ENCODE data around the gene UCHL3. TPM values are rescaled to one million over a fixed set of nuclear protein-coding genes. Genes with fewer than 3 reads are reported as not detected.

The UCHL3 gene
- total and polyA plus RNA-seq, 9 of the 15 experiments (the other 6 are each of a cell fraction or from before 2014, with no cell fraction given) = 42.2 to 112 (median 85.4) TPM

DNA sequence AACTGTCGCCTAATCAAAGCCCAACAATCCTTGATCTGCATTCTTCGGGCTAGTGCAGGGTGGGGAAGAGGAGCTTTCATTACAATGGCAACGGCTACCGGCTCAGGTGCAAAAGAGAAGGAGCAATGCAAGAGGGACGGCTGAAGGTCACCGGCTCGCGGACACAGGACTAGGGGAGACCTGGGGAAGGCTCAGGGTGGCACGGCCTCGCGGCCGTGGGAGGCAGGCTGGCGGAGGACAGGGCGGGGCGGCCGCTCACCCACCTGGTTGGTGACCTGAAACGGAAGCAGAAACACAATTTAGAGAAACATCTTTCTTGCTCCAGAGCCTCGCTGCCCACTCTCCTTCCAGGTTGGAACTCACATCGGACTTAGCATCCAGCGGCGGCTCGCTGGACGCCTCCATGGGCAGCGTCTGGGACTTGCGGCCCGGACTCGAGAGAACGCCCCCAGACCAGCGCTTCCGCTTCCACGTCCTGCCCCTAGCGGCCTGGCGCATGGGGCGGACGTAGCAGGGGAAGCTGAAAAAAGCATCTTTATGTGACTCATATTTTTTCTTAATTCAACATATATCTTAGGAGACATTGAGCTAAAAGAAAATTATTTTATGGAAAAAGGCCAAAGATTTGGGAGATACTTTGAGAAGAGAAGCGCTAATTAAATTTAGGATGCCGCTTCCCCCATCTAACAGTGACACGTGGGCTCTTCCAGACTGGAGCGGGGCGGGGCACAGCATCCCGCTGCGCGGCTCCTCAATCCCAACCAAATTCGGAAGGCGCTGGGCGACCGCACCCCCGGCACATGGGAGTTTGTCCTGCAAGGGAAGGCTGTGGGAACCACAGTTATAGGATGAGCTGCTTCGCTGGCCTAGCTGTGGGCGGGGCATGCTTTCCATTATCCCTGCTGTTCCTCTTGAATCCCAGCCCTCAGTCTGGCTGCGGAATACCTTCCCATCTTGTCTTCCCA lies 11.9 kb upstream of the UCHL3 start, which contains the start of gene COMMD6 (continued):
- TF ChIP-seq, protein P1, sequence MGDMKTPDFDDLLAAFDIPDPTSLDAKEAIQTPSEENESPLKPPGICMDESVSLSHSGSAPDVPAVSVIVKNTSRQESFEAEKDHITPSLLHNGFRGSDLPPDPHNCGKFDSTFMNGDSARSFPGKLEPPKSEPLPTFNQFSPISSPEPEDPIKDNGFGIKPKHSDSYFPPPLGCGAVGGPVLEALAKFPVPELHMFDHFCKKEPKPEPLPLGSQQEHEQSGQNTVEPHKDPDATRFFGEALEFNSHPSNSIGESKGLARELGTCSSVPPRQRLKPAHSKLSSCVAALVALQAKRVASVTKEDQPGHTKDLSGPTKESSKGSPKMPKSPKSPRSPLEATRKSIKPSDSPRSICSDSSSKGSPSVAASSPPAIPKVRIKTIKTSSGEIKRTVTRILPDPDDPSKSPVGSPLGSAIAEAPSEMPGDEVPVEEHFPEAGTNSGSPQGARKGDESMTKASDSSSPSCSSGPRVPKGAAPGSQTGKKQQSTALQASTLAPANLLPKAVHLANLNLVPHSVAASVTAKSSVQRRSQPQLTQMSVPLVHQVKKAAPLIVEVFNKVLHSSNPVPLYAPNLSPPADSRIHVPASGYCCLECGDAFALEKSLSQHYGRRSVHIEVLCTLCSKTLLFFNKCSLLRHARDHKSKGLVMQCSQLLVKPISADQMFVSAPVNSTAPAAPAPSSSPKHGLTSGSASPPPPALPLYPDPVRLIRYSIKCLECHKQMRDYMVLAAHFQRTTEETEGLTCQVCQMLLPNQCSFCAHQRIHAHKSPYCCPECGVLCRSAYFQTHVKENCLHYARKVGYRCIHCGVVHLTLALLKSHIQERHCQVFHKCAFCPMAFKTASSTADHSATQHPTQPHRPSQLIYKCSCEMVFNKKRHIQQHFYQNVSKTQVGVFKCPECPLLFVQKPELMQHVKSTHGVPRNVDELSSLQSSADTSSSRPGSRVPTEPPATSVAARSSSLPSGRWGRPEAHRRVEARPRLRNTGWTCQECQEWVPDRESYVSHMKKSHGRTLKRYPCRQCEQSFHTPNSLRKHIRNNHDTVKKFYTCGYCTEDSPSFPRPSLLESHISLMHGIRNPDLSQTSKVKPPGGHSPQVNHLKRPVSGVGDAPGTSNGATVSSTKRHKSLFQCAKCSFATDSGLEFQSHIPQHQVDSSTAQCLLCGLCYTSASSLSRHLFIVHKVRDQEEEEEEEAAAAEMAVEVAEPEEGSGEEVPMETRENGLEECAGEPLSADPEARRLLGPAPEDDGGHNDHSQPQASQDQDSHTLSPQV (IDR thresholded peaks at IDR 0.05) = no peak
- TF ChIP-seq CTCF (IDR thresholded peaks at IDR 0.05 in 2 of 3, conservative IDR thresholded peaks at IDR 0.05 in 1 of 3; ENCODE audit: insufficient read depth in 2 of 3, low read depth in 1 of 3, low read length in 3 of 3) (0 out of 6 replicates have a peak, but pooled peaks of 1 of the 3 experiments have one; percentile 8), RBM22 (IDR thresholded peaks at IDR 0.05; ENCODE audit: low read depth, low read length, poor library complexity, severe bottlenecking) (no peak), EP400 (IDR thresholded peaks at IDR 0.05) (peak; percentile 71), DDX20 (tag; IDR thresholded peaks at IDR 0.05; ENCODE audit: low read depth) (no peak), LCOR (CRISPR knock-in tag; IDR thresholded peaks at IDR 0.05) (peak; percentile 61), EHMT2 (IDR thresholded peaks at IDR 0.05) (no peak), ZNF3 (CRISPR knock-in tag; IDR thresholded peaks at IDR 0.05) (no peak), CCNT2 (IDR thresholded peaks at IDR 0.05; ENCODE audit: borderline replicate concordance, extremely low read depth, insufficient read length, low read depth, low read length) (no peak), NONO (IDR thresholded peaks at IDR 0.05; ENCODE audit: low read depth in 2 of 2, low read length in 1 of 2) (peak in 1 of 2 experiments; percentile 98; a peak in 2 of 4 replicates), HDAC3 (IDR thresholded peaks at IDR 0.05; ENCODE audit: borderline replicate concordance, partially characterized antibody) (no peak), SREBF1 (IDR thresholded peaks at IDR 0.05; ENCODE audit: borderline replicate concordance, low read depth, low read length) (no peak), GABPA (tag; conservative IDR thresholded peaks at IDR 0.05; ENCODE audit: low read depth) (peak; percentile 84)
- TF ChIP-seq, protein P2, sequence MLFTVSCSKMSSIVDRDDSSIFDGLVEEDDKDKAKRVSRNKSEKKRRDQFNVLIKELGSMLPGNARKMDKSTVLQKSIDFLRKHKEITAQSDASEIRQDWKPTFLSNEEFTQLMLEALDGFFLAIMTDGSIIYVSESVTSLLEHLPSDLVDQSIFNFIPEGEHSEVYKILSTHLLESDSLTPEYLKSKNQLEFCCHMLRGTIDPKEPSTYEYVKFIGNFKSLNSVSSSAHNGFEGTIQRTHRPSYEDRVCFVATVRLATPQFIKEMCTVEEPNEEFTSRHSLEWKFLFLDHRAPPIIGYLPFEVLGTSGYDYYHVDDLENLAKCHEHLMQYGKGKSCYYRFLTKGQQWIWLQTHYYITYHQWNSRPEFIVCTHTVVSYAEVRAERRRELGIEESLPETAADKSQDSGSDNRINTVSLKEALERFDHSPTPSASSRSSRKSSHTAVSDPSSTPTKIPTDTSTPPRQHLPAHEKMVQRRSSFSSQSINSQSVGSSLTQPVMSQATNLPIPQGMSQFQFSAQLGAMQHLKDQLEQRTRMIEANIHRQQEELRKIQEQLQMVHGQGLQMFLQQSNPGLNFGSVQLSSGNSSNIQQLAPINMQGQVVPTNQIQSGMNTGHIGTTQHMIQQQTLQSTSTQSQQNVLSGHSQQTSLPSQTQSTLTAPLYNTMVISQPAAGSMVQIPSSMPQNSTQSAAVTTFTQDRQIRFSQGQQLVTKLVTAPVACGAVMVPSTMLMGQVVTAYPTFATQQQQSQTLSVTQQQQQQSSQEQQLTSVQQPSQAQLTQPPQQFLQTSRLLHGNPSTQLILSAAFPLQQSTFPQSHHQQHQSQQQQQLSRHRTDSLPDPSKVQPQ (CRISPR knock-in tag; IDR thresholded peaks at IDR 0.05; ENCODE audit: borderline replicate concordance) = no peak
- TF ChIP-seq, protein P3, sequence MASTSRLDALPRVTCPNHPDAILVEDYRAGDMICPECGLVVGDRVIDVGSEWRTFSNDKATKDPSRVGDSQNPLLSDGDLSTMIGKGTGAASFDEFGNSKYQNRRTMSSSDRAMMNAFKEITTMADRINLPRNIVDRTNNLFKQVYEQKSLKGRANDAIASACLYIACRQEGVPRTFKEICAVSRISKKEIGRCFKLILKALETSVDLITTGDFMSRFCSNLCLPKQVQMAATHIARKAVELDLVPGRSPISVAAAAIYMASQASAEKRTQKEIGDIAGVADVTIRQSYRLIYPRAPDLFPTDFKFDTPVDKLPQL (IDR thresholded peaks at IDR 0.05; ENCODE audit: extremely low read depth, insufficient read length) = no peak

All from K562 (cell line).